Measurements from ENCODE around the gene FGF8.

Gene FGF8

DNA sequence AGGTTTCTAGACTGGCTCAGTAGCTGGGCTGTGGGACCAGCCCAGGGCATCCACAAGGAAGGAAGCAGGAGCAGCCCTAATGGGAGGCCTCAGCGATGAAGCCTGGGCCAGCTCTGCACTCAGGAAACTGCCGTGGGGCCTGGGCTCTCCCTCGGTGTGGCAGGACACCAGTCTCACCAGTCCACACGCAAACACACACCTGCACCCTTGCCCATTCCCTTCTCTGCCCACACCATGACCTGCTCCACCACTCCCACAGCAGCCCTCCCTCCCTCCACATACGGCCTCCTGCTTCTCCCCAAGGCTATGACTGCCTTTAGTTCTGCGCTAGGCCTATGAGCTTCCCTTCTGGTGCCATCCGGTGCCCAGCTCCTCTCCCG, 7.1 kb downstream of the FGF8 start:
- no peak for DNase-seq

DNA sequence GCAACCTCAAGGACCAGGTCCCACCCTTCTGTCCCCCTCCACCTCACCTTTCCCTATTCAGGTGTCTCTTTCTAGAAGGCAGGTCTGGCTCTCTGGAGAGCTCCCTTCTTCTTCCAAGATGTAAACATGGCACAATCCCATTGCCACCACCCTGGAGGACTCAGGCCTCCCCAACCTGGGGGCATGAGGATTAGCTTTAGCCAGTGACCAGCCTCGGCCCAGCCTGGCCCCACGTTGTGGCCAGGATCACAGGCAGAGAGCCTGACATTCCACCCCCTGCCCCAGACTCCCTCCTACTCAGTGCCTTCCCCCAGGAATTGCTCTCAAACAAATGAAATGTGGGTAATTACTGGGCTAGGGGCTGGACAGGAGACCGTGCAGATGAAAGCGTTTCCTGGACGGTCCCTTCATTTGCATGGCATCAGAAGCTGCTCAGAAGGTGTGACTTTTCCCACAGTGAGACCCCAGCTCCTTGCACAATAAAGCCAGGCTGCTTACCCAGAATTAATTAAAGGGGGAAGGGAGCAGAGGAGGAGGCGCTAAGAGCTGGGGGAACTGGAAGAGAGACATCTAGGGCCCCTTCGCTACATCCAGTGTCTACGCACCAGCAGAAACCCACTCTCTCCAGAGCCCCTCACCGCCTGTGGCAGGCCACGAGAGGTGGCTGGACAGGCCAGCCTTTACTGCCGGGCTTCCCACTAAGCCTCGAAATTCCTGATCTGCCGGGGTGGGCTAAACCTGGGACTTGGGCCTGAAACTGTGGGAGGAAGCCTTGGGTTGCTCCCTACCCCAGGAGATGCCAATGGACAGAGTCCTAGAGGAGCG, 7.7 kb downstream of the FGF8 start:
- no peak for DNase-seq

DNA sequence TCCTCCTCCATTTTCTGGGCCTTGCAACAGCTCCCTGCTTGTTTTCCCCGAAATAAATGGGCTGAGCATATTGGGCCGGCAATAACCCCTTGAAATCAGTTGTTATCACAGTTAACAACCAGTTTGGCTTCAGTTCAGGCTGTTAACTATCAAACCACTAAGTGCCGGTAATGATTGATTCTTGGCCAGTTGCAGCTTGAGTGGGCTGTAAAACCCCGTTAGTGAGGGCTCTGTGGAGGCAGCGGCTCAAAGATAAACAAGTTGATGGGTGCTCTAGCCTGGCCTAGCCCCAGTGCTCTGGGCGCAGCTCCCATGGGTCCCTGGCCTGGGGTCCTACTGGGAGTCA, 8.3 kb downstream of the FGF8 start:
- no peak for DNase-seq

DNA sequence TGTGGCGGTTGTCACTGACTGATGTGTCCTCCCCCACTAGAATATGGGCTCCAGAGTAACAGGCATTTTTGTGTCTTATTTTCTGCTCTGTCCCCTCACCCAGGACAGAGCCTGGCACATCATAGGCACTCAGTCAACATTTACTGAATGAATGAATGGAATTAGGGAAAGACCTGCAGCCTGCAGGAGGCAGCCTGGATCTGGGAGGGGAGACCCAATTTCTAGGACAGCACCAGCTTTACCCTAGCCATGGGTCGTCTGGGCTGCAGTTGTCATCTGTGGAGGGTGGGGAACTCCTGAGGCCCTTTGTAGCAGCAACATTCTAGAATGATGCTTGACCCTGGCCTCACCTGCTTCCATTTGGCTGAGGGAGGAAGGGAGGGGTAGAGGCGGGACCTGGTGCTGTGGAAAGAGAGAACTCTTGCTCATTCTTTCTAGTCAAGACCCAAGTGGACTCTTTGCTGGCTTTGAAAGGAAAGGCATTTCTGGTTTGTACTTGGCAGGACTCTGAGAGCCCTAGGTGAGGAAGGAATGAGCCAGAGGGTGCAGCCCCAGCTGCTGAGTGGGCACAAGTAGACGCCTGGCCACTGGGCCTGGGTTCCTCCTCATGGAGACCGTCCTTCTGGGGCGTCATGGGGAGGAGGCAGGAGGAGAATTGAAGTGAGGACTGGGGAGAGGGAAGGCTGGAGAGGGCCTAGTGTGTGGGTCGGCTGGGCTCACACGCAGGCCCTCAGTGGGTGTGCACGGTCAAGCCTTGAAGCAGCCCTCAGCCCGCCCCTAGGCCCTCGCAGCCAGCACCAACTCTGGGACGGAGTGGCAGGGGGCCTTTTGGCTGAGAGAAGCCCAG, 8.9 kb downstream of the FGF8 start:
- no peak for DNase-seq

DNA sequence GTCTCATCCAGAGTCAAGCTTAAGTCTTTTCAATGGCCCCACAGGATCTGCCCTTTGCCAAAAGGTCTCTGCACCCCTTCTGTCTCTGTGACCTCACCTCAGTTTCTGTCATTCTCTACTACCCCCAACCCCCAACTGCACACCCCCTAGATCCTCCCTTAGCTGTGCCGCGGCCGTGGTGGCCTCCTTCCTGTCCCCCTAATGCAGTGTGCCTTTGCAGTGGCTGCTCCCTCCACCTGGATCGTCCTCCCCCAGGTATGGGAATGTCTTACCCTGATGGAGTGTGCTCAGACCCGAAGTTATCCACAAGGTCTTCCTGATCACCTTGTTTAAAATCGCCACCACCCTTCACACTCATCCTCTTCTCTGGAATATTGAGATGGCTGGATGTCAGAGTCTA, 9.6 kb downstream of the FGF8 start:
- no peak for DNase-seq

DNA sequence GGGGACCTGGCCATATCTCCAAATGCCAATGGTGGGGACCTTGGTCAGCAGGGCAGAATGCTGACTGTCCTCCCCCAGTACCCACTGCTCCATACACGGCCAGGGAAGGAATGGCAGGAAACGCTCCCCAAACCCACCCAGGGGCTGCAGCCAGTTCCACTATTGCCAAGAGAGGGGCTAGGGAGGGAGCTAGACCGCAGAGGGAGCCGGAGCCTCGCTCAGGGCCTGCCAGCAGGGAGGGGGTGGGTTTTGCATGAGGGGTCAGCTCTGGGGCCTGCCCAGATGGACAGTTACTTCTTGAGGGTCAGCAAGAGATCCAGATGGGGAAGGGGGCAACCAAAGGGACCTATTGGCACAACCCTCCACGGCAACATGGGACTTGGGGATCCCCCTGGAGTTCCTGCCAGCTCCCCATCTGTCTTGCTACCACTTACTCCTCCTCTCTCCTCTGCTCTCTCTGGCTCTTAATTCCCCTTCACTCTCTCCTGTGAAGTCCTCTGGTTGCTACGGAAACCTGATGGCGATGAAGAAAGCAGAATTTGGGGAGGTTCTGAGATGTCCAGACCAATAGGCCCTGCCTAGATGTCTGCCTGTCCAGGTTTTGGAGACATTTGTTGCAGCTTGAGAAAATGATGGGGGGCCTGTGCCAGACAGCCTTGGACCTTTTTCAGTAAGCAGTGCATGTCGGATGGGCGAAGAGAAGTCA, 12.6 kb downstream of the FGF8 start:
- DNase-seq, result no peak

DNA sequence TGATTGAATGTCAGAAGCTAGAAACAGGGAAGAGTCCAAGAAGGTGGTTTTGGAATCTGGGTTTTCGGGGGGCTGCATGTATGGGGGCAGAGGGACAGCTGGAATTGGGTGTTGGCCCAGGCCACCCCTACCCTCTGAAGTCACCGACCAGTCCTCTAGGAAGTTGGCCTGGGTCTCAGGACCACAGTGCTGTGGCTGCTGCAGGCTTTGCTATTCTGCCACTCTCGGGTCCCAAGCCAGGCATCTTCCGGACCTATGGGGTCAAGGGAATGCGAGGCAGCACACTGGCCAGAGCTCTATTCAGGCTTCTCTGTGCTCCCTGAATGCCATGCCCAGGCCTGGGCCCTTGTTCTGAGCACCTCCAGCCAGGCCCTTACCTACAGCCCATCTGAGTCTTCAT, 13.2 kb downstream of the FGF8 start:
- DNase-seq, result no peak

DNA sequence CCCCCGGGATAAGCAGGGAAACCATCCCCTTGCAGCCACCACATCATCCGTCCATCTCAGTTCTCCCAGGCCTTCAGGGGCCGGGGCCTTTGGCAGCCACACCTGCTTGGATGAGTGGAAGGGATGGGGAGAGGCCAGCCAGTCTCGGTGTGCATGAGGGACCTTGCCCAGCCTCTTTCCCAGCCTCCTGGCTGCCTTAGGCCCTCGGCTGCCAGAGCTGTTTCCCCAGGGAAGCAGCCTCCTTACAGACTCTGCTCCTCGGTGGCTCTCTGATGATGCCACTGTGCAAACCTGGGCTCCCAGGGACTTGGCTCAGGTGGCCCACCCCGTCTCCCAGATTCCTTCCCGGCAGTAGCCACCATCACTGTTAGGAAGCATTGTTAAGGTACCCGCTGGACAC, 14.7 kb downstream of the FGF8 start:
- no peak for DNase-seq

DNA sequence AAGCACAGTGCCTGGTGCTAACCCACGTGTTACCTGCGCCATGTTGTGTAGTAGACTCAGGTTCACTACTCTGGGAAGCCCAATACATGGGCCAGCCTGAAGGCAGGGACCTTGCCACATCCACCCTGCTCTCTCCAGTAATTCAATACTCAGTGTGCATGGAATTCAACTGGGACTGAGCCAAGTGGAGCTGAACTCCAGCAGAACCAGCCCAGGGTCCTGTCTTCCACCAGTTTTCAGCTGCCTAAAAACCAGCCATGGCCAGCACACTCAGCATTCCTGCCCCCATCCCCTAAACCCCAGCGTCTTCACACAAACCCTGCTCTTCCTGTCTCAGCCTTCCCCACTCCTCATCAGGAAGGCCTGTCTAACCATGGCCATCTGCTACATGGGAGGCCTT, 15.4 kb downstream of the FGF8 start:
- DNase-seq, result no peak

DNA sequence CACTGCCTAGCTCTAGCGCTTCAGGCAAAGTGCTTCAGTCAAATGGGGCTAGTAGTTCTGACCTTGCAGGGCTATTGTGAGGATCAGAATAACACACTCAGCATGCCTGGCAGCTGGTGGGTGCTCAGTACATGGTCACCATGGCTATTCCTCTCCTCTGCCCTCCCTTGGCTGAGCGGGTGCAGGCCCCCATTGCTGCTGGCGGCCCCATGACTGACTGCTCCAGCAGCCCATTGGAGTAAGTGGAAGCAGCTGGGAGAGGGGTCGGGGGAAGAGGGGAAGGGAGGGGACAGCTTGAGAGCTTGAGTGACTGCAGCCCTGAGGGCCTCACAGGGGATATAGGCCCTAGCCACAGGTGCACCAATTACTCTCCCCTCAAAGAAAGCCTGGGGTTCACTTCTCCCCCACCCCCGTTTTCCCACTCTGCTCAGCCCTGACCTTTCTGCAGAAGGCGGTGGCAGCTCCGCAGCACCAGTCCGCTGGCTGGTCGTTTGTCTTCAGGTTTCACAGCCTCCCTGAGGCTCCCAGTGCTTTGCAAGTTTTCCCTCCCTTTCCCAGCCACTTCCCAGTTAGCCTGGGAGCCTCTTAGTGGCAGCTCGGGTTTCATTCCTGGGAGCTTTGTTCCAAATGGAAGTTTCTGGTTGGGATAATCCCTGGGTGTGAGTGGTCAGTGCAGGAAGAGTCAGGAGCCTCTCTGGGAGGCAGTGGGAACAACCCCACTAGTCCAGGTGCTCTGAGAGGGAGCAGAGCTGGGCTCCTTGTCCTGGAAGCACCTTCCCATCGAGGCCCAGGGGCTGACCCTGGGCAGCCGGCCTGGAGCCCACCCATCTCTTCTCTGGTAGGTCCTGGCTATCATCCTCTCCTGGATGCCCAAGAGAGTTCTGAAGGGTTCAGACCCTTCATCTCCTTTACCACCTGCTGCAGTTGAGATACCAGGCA, 16.3 kb downstream of the FGF8 start:
- no peak for DNase-seq

DNA sequence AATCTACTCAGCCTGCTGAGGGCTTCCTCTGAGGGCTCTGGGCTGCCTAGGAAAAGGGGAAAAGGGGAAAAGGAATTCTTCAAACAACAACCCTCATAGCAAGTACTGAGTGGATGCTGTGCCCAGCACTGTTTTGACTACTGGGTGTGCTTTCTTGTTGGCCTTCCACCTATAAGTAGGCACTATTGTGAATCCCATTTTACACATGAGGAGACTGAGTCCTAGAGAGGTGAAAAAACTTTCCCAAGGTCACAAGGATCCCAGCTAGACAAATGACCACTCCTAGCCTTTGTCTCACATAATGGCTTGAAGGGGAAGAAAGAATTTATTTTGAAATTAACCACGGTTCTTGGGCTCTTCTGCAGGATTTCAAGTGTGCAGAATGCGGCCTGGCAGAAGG, 17.1 kb downstream of the FGF8 start:
- DNase-seq, result no peak

DNA sequence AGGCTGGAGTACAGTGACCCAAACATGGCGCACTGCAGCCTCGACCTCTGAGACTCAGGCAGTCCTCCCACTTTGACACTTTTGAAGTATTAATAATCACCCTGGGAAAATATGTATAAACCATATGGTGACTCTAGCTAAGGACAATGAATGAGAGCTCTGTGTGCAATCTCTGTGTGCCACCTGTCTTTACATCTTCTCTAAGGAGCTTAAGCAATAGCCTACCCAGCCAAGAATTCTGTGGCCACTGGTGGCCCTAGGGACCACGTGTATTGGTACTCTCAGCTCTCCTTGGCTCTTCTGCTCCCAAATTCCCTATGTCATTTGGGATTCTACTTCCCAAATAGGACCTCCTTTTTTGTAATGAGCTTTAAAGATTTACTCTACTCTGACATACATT, 23.7 kb downstream of the FGF8 start:
- DNase-seq, result no peak

DNA sequence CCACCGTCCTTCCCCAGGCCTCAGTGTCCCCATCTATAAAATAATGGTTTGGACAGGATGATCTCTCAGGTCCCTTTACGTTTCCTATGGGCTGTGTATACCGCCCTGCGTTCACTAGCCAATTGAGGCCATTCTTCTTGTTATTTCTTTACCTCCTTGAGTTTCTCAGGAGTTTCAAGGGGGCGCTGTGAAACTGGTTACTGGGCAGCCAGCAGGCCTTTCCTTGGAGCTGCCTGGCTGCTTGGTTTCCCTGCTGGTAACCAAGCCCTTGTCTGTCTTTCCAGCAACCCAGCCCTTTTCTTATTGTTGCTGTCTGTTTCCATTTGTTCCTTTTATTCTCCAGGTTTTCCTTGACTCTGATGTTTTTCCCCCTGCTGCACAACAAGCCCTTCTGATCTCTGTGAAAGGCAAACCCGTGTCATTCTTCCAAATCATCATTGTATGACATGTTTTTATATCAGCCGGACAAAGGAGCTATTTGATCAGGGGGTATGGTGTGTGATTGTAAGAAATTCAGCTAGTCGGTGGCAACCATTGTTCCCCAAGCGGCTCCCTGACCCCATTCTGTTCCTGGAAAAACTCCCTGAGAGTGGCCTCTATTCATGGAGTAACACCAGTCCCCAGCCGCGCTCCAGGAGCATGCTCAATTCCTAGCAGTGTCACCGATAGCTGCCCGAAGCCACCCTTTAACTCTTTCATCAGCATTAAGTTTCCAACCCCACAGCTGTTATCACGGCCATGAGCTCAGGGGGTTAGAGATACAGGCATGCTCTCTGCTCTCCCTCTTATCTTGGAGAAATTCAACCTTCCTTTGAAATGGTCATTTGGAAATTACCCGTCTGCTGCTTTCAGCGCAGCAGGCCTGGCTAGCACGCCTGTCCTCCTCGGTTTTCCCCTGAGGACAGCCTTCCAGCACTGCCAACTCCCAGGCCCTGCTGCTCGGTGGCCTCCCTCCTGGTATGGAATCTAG, 26.6 kb downstream of the FGF8 start:
- DNase-seq, result no peak

DNA sequence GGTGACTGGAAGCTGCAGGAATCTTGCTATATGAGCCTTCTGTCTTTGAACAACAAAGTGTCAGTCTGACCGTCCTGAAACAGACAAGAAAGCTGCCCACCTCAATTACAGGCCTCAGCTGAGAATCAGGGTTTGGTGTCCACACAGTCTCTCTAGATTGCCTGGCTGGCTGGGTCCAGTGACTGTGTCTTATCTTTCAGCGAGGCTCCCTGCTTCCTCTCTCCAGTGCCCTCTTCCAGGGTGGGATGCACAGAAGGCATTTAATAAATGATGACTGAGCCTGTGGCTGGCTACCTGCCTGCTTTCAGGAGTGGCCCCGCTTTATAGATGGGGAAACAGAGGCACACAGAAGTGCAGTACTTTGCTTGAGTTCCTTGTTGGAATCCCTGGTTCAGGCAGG, 27.4 kb downstream of the FGF8 start:
- DNase-seq, result no peak

DNA sequence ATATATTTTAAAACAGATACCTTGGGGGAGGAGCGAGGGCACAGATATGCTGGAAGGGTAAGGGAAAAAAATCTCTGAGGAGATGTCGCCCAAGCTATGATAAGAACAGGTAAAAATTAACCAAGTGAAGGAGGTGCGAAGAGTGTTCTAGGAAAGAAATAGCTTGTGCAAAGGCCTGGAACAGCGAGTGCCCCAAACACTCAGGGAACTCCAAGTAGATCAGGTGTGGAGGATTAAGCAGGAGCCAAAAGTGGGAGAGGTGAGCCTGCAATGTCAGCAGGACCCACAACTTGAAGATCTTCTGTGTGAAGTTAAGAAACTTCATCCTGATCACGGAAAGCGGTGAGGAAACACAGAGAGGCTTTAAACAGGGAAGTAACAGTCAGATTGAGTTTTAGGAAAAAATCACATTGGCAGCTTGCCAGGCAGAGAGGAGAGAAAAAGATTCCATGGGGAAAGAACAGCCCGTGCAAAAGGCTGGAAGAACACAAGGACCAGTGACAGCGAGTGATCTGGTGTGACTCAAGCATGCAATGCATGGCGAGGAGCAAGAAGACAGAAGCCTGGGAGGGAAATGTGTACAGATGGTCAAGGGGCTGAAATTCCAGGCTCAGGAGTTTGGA, 30.7 kb downstream of the FGF8 start:
- no peak for DNase-seq

DNA sequence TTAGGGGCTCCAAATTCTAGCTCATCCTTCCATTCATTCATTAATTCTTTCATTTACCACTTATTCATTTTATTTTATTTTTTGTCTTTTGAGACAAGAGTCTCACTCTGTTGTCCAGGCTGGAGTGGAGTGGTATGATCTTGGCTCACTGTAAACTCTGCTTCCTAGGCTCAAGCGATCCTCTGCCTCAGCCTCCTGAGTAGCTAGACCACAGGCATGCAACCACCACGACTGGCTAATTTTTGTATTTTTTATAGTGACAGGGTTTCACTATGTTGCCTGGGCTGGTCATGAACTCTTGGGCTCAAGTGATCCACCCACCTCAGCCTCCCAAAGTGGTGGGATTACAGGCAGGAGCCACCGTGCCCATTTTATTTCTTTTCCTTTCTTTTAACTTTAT, 31.6 kb downstream of the FGF8 start:
- no peak for DNase-seq

DNA sequence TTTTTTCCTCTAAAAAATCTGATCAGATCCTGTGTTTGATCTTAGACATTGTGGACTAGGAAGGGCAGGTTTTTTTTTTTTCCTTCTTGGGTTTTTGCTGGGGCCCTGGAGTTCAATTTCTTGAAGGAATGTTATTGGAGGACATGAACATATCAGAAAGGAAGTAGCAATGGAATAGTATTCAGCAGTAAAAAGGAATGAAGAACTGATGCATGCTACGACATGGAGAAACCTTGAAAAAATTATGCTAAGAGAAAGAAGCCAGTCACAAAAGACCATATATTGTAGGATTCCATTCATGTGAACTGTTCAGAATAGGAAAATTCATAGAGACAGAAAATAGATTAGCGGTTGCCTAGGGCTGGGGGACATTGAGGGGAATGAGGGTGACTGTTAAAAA, 34.0 kb downstream of the FGF8 start:
- no peak for DNase-seq

DNA sequence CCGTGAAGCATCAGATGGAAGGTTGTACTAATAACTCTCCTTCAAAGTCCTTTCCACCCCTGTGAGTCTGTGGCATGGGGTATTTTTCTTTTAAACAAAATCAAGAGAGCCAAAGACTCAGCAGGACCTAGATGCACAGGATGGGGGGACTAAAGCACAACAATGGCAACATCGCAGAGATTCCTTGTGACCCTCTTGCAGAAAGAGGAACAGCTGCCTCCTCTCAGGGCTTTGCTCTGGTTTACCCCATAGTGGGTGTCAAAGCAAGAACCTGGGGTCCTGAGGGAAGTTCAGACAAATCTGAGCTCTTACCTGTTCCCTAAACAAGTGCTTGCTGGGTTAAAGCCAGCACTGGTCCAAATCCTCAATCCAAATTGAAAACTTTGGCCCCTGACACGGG, 39.2 kb downstream of the FGF8 start:
- no peak for DNase-seq

DNA sequence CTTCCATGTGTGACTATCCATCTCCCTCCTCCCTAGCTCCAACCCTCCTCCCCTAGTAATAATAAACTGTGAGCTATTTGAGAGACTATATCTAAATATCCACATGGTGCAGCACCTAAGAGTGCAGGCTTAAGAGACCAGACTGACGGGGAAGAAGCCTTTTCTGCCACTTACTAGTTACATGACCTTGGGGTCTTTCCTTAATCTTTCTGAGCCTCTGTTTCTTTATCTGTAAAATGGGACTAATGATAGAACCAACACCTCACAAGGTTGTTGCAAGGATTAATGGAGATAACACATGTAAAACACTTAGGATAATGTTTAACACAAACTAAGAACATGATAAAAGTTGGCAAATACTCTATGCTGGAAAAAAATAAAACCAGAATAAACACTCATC, 43.8 kb downstream of the FGF8 start:
- DNase-seq, result no peak

DNA sequence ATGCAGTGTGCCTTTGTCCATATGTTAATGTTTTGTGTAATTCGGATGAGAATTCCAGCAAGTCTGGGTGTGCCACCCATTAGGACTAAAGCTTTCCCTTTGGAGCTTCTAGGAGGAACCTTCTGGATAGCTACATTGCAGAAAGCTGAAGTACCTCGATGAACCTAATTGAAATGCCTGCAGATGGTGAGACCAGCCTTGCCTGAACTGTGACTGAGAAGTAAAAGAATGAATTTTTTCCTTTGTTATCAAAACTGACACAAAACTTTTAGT, 49.9 kb downstream of the FGF8 start:
- no peak for DNase-seq

Data from CD4-positive, alpha-beta T cell treated with Interleukin-1 beta for 1 hour (primary cell).